Calu3 (cell line): ENCODE results near the gene CAPN10. TPM values are rescaled to one million over a fixed set of nuclear protein-coding genes. Genes with fewer than 3 reads are reported as not detected.
"Not testable (repeated sequence)": the region's sequence is repeated elsewhere in the genome, so short reads cannot be mapped to it uniquely, and the experiment has no call there.

Source experiments
- Bru-seq: library from RNA; stranded (reverse); fragments of 400-500 nt; gene quantifications from one replicate; lab custom pipeline; 2021; lab: Mats Ljungman, UMichigan
- BruChase-seq, 2 experiments: library from RNA; stranded (reverse); fragments of 400-500 nt; gene quantifications; one replicate each; lab custom pipeline; 2021; lab: Mats Ljungman, UMichigan
- BruUV-seq: library from RNA; stranded (reverse); fragments of 400-500 nt; replicated peaks from 2 replicates; lab custom pipeline; 2021; lab: Mats Ljungman, UMichigan
- CTCF ChIA-PET: fragments of 300-600 bp; sonication (Branson Sonifier 250); formaldehyde crosslinking; loops from one replicate; lab custom pipeline; 2022; ENCODE audit warnings: antibody characterized with exemption; lab: Charles Lee
- DNase-seq: peaks from one replicate; pipeline ENCODE4 v3.0.0; 2022
- H3K27ac Mint-ChIP-seq: one replicate; pipeline ENCODE4 v1.8.0; 2022; ENCODE audit warnings: mixed read lengths; ENCODE audit not compliant: unreplicated experiment
- H3K27me3 Mint-ChIP-seq: one replicate; pipeline ENCODE4 v1.8.0; 2022; ENCODE audit warnings: mixed read lengths; ENCODE audit not compliant: unreplicated experiment
- H3K36me3 Mint-ChIP-seq: one replicate; pipeline ENCODE4 v1.8.0; 2022; ENCODE audit warnings: mild to moderate bottlenecking, moderate library complexity, mixed read lengths; ENCODE audit not compliant: insufficient read depth, unreplicated experiment
- H3K4me1 Mint-ChIP-seq: one replicate; pipeline ENCODE4 v1.8.0; 2022; ENCODE audit warnings: mild to moderate bottlenecking, low read depth, mixed read lengths; ENCODE audit not compliant: unreplicated experiment
- H3K4me3 Mint-ChIP-seq: one replicate; pipeline ENCODE4 v1.8.0; 2022; ENCODE audit warnings: mild to moderate bottlenecking, low read depth, moderate library complexity, mixed read lengths; ENCODE audit not compliant: unreplicated experiment
- H3K9me3 Mint-ChIP-seq: one replicate; pipeline ENCODE4 v1.8.0; 2022; ENCODE audit warnings: low read depth, mixed read lengths; ENCODE audit not compliant: unreplicated experiment
- intact Hi-C: fragments of 100-400 bp; cut with micrococcal nuclease; formaldehyde crosslinking; loops from one replicate; pipeline ENCODE4 v1.10.0; 2022; ENCODE audit not compliant: unreplicated experiment
- long read RNA-seq: library from polyadenylated mRNA; stranded (forward); transcript quantifications from one replicate; pipeline ENCODE4 v2.0.0, GENCODE V29; 2022
- total RNA-seq: library from RNA; stranded (reverse); gene quantifications from 2 replicates; pipeline ENCODE4 v1.2.3, GENCODE V29; 2022
- TF ChIP-seq, protein P1 (sequence below): fragments of 200-600 bp; IDR thresholded peaks from one replicate; pipeline ENCODE4 v1.8.0; 2022; ENCODE audit warnings: antibody characterized with exemption; ENCODE audit not compliant: unreplicated experiment

Gene CAPN10
- total RNA-seq (49.3 and 52.6 TPM in 2 replicates), Bru-seq, nascent RNA (percentile 50 among the genes with signal in this experiment), BruChase-seq, experiment 1, labeled RNA remaining after a 6-hour chase (percentile 61 among the genes with signal in this experiment), BruChase-seq, experiment 2, labeled RNA remaining after a 2-hour chase (percentile 67 among the genes with signal in this experiment)
- long read RNA-seq, full-length matches to known transcripts: 12 of 29 reads
- long read RNA-seq, partial matches to known transcripts: 4 of 29 reads
- long read RNA-seq, other reads (novel, unspliced or antisense): 13 of 29 reads

GRCh38 chr2:240586198-240586918 is at the start of gene CAPN10:
Gene CAPN10, plus strand, starts transcription at chr2:240586734. Its CDS starts 178 bp downstream, at chr2:240586912.
- intact Hi-C loops: no loop called here
- H3K4me1 Mint-ChIP-seq: peaks cover 38% of the 10 kb centered on the region
- peak within 1 kb of the TSS; percentile 84 for H3K27ac Mint-ChIP-seq
- H3K9me3 Mint-ChIP-seq: no peaks in the 10 kb centered on the region
- TF ChIP-seq, protein P1, sequence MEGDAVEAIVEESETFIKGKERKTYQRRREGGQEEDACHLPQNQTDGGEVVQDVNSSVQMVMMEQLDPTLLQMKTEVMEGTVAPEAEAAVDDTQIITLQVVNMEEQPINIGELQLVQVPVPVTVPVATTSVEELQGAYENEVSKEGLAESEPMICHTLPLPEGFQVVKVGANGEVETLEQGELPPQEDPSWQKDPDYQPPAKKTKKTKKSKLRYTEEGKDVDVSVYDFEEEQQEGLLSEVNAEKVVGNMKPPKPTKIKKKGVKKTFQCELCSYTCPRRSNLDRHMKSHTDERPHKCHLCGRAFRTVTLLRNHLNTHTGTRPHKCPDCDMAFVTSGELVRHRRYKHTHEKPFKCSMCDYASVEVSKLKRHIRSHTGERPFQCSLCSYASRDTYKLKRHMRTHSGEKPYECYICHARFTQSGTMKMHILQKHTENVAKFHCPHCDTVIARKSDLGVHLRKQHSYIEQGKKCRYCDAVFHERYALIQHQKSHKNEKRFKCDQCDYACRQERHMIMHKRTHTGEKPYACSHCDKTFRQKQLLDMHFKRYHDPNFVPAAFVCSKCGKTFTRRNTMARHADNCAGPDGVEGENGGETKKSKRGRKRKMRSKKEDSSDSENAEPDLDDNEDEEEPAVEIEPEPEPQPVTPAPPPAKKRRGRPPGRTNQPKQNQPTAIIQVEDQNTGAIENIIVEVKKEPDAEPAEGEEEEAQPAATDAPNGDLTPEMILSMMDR: no peak
- BruUV-seq: no TSS peak
- H3K27me3 Mint-ChIP-seq: no peaks in the 10 kb centered on the region
- CTCF ChIA-PET: interaction anchor here (1.0 to 3.2 kb wide), 8 partner anchors 13 to 254 kb away, joined by 3 to 24 read pairs (median 4); no protein-coding TSS in a partner anchor
- peak within 1 kb of the TSS; percentile 94 for H3K4me3 Mint-ChIP-seq
- peaks cover 37% of the 10 kb centered on the region for H3K36me3 Mint-ChIP-seq
- peak; percentile 98 for DNase-seq

- H3K27ac Mint-ChIP-seq: no peak overlapping the region
- CTCF ChIA-PET: no interaction called here
- H3K36me3 Mint-ChIP-seq: peaks cover 15% of the 10 kb centered on the region
- TF ChIP-seq, protein P1: no peak
- H3K4me3 Mint-ChIP-seq: no peak overlapping the region
- no peaks in the 10 kb centered on the region for H3K9me3 Mint-ChIP-seq
- BruUV-seq: no TSS peak
- no peak for DNase-seq
- no peaks in the 10 kb centered on the region for H3K27me3 Mint-ChIP-seq
- H3K4me1 Mint-ChIP-seq: no peaks in the 10 kb centered on the region
- intact Hi-C loops: no loop called here
Observed at GRCh38 chr2:240538031-240538780, 48.3 kb upstream of the CAPN10 start.

DNA sequence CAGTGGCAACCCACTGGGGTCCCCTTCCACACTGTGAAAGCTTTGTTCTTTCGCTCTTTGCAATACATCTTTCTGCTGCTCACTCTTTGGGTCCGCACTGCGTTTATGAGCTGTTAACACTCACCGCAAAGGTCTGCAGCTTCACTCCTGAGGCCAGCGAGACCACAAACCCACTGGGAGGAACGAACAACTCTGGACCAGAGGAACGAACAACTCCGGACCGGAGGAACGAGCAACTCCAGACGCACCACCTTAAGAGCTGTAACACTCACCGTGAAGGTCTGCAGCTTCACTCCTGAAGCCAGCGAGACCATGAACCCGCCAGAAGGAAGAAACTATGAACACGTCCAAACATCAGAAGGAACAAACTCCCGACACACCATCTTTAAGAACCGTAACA is 47.4 kb upstream of the CAPN10 start:
- H3K4me3 Mint-ChIP-seq, H3K36me3 Mint-ChIP-seq, H3K4me1 Mint-ChIP-seq, DNase-seq, intact Hi-C loops, CTCF ChIA-PET, H3K27ac Mint-ChIP-seq, H3K27me3 Mint-ChIP-seq, BruUV-seq, H3K9me3 Mint-ChIP-seq: not testable (repeated sequence)

DNA sequence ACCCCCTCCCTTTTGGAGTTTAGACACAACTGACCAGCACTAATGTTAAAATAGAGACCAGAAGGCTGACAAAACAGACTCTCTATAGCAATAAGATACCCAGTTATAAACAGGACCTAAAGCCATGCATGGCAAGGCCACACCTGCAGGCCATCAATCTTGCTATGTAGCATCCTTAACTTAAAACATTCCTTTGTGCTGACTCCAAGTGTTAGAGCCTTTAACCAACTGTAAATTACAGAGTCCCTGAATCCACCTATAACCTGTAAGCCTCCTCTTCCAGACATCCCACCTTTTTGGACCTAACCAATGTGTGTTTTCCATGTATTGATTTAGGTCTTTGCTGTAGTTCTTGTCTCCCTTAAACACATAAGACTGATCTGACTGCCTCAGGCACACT is 46.6 kb upstream of the CAPN10 start:
- CTCF ChIA-PET: no interaction called here
- H3K36me3 Mint-ChIP-seq: peaks cover 5% of the 10 kb centered on the region
- H3K4me1 Mint-ChIP-seq: no peaks in the 10 kb centered on the region
- peaks cover 2% of the 10 kb centered on the region for H3K9me3 Mint-ChIP-seq
- no peak overlapping the region for H3K4me3 Mint-ChIP-seq
- TF ChIP-seq, protein P1: no peak
- H3K27ac Mint-ChIP-seq: no peak overlapping the region
- no TSS peak for BruUV-seq
- DNase-seq: no peak
- no peaks in the 10 kb centered on the region for H3K27me3 Mint-ChIP-seq
- intact Hi-C loops: no loop called here
